ENCODE data around the gene FIZ1.
"Not testable (repeated sequence)": the region's sequence is repeated elsewhere in the genome, so short reads cannot be mapped to it uniquely, and the experiment has no call there.

Gene FIZ1

GRCh38 chr19:55593096-55593772 lies 6.1 kb downstream of the FIZ1 start:
- no peak for DNase-seq (ENCODE audit: low read depth)

GRCh38 chr19:55592391-55593090 lies 6.8 kb downstream of the FIZ1 start:
- DNase-seq (ENCODE audit: low read depth): no peak

GRCh38 chr19:55591555-55591954 lies 7.8 kb downstream of the FIZ1 start:
- DNase-seq (ENCODE audit: low read depth): no peak

- no peak for DNase-seq (ENCODE audit: low read depth)
Measured at GRCh38 chr19:55590617-55591016, 8.7 kb downstream of the FIZ1 start.

- no peak for DNase-seq (ENCODE audit: low read depth)
Measured at GRCh38 chr19:55590109-55590508, 9.2 kb downstream of the FIZ1 start.

- DNase-seq (ENCODE audit: low read depth): no peak
Measured at GRCh38 chr19:55588738-55589137, 10.6 kb downstream of the FIZ1 start.

- DNase-seq (ENCODE audit: low read depth): peak; percentile 85
Measured at GRCh38 chr19:55586976-55587668, 12.2 kb downstream of the FIZ1 start.

- no peak for DNase-seq (ENCODE audit: low read depth)
Measured at GRCh38 chr19:55585658-55586339, 13.5 kb downstream of the FIZ1 start.

- no peak for DNase-seq (ENCODE audit: low read depth)
Measured at GRCh38 chr19:55584871-55585270, 14.4 kb downstream of the FIZ1 start.

GRCh38 chr19:55583897-55584296 lies 15.4 kb downstream of the FIZ1 start:
- DNase-seq (ENCODE audit: low read depth): not testable (repeated sequence)

- DNase-seq (ENCODE audit: low read depth): not testable (repeated sequence)
Measured at GRCh38 chr19:55582284-55582683, 17.0 kb downstream of the FIZ1 start.

- DNase-seq (ENCODE audit: low read depth): no peak
Measured at GRCh38 chr19:55581823-55582223, 17.5 kb downstream of the FIZ1 start.

- no peak for DNase-seq (ENCODE audit: low read depth)
Measured at GRCh38 chr19:55581145-55581822, 18.0 kb downstream of the FIZ1 start.

- peak; percentile 54 for DNase-seq (ENCODE audit: low read depth)
Measured at GRCh38 chr19:55580628-55581144, 18.6 kb downstream of the FIZ1 start, which contains the start of gene ZNF579. Gene ZNF579, minus strand, starts transcription at chr19:55580848. Its CDS starts 1,209 bp downstream, at chr19:55579639.

GRCh38 chr19:55579766-55580621 lies 19.3 kb downstream of the FIZ1 start:
- no peak for DNase-seq (ENCODE audit: low read depth)

- no peak for DNase-seq (ENCODE audit: low read depth)
Measured at GRCh38 chr19:55578761-55579747, 20.3 kb downstream of the FIZ1 start.

- DNase-seq (ENCODE audit: low read depth): no peak
Measured at GRCh38 chr19:55578031-55578760, 21.1 kb downstream of the FIZ1 start.

- no peak for DNase-seq (ENCODE audit: low read depth)
Measured at GRCh38 chr19:55576746-55577145, 22.6 kb downstream of the FIZ1 start.

- not testable (repeated sequence) for DNase-seq (ENCODE audit: low read depth)
Measured at GRCh38 chr19:55573929-55574328, 25.4 kb downstream of the FIZ1 start.

Data from activated T-cell treated with anti-CD3 and anti-CD28 coated beads for 1 hour (primary cell).